DMS53 treated with DMSO at 0.1 percent for 48 hours (cell line): ENCODE data around the gene TIMM13.
"Not testable (repeated sequence)": the region's sequence is repeated elsewhere in the genome, so short reads cannot be mapped to it uniquely, and the experiment has no call there.

Source experiments
- DNase-seq: peaks from one replicate; lab custom pipeline; 2025; ENCODE audit not compliant: unreplicated experiment; lab: John Stamatoyannopoulos, UW

Gene TIMM13

GRCh38 chr19:2432131-2432848 is 4.9 kb upstream of the TIMM13 start:
- no peak for DNase-seq

DNA sequence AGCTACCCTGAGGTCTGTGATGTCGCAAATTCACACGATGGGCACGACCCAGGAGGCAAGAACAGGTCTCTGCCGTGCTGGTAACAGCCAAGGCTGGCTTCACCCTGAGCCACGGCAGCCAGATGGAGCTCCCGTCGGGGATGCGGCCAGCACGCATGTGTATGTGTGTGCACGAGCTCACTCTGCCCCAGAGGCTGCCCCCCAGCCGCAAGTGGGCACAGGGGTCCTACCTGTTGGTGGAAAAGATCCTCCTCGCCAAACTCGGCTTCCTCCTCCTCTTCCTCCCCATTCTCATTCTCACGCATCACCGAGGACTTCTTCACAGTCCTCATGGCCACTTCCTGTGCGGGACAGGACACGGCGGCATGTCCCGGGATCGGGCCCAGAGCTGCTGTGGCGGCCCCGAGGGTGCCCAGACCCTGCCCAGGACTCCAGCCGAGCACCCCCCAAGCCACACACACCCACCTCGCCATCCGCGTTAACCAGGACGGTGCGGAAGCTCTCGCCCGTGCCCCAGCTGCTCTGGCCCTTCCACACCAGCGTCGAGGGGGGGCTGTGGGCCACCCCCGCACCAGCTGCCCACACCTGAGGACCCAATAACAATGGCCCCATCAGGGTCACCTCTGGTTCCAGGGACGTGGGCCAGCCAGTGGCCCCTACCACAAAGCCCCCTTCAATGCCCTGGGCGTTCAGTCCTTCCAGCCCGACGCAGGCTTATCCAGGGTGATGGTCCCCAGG is 4.1 kb upstream of the TIMM13 start:
- DNase-seq: no peak

DNA sequence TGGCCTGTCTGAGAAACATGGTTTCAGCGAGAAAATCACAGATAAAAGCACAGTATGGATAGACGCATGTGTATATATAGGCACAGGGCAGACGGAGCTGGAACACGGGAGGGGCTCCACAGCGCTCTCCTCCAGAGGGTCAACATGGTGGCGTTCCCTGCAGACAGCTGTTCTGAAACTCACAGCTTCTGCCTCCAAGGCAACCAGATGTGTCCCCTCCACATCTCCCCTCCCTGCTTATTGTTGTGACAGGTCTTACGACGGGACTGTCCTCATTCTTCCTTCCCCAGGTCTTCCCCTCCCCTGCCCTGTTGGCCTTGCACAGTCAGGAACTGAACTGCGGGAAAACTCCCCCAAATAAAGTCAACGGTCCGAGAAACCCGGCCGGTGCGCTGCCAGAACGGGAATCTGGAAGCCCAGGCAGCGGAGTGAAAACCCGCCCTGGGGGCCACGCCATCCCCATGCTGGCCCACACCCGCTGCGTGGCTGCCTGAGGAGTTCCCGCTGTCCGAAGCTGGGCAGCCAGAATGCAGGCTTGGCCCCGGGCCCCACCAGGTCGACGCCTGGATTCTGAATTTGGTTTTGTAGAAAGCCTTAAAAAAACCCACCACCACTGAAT is 2.6 kb upstream of the TIMM13 start:
- DNase-seq: no peak

DNA sequence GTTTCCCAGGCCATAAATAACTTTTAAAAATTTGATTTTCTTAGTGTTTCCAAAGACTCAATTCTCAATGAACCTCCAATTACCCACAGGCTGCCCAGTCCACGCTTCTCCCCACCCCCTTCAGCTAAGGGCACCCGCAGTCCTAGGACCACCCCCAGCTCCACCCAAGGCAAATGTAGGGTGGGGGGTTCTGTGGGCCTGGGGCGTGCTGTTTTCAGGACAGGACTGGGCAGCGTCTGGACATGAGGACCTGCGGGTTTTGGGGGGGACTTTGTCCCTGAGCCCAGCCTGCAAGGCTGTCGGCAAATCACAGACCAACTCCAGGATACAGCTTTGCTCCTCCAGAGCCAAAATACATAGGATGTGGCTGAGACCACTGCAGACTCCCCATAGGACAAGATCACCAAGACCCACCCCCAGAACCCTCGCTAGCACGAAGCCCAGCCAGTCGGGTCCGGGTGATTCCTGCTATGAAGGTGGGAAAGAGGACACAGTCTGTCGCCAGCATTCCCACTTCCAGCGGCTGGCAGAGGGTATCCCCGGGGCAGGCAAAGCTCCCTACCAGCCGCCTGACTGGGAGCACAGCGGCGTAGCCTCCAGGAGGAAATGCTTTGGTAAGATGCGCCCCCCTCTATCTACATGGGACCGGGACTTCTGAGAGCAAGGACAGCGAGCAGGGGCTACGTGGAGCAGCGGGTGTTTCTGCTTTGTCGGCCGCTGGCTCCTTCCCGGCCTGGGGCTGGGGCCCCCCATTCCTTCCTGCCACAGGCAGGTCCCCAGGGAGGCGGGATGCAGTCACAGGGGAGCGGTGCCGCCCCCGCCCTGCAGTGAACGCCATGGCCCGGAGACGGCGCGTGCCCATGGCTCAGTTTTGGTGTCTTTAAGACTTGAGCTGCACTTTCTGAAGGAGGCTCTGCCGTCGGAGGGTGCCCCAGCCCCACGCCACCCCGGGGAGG is 1.6 kb upstream of the TIMM13 start:
- DNase-seq: no peak

GRCh38 chr19:2428321-2428690 is 920 bp upstream of the TIMM13 start:
- peak; percentile 28 for DNase-seq

GRCh38 chr19:2426611-2427428 is 566 bp downstream of the TIMM13 start:
- DNase-seq: no peak

GRCh38 chr19:2425622-2426581 is 1.5 kb downstream of the TIMM13 start:
- DNase-seq: no peak

- no peak for DNase-seq
Measured at GRCh38 chr19:2424686-2425621, 2.4 kb downstream of the TIMM13 start.

DNA sequence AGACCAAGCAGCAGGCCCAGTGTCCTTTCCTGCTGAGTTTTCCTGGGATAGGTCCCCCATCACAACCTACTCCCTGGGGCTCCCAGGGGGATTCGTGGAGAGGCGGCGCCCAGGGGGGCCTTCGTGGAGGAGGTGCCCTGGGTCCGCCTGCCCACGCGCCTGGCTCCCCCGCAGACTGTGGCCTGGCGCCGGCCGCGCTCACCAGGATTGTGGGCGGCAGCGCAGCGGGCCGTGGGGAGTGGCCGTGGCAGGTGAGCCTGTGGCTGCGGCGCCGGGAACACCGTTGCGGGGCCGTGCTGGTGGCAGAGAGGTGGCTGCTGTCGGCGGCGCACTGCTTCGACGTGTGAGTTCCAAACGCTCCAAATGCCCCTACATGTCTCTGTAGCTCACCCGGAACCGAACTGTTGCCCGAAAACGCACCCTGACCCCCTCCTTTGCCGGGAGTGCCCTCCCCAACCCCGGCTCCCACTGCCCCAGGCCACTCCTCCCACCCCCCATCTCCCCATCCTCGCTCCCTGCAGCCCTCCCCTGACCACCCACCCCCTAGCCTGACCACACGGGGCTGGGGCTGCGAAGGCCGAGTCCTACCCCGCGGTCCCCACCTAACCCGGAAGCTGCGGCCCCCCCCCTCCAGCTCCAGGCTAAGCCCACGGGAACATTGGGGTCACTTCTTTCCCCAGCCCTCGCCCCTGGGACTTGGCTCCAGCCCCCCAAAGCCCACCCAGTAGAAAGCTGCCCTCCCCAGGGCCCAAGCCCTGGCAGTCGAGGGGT is 3.3 kb downstream of the TIMM13 start:
- no peak for DNase-seq

DNA sequence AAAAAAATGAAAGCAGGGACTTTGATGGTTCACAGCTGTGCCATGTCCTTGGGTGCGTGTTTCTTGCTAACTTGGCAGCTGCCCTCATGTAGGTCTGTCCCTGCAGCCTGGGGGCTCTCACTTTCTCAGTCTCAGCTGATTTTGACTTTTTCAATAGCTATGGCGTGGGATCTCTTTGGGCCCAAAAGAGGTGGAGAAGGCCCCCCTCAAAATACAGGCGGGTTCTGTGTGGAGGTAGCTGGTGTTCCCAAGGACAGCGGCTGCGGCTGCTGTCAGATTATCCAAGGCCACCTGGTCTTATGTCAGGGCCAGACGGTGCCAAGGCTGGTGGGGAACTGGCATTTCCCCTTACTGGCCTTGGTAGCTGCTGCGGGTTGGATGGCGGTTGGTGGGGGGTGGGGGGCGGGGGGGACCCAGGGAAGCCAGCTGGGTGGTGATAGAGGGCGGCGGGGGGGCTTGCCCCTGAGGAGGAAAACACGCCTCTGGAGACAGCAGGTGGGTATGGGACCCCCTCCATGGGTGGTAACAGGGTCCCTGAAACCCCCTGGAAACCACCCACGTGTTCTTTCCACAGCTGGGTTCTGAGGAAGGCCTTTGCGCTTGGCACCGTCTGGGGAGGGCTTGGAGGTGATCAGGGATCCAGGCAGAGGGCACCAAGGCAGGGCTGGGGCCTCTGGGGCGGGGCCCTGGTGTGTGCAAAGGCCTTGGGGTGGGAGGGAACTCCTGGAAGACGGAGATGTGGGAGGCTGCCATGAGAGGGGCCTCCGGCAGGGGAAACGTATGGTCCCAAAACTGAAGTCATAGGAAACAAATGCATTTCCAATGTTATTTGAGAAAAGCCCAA is 4.1 kb downstream of the TIMM13 start:
- no peak for DNase-seq

- DNase-seq: no peak
Measured at GRCh38 chr19:2421581-2422306, 5.6 kb downstream of the TIMM13 start.

DNA sequence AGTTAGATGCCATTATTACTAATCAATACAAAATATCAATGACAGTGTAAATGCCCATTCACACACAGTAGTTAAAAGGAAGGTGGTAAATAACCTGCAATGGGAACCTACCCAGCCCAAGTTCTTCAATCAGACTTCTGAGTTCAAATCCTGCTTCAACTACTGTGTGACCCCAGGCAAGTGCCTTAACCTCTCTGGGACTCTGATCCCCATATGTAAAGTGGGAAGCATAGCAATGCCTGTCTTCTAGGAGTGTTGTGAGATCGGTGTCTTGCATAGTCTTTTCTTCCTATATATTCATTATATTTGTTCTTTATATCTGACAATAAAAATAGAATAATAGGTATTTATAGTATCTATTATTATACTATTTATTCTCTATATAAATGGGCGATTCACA is 6.9 kb downstream of the TIMM13 start:
- DNase-seq: no peak

DNA sequence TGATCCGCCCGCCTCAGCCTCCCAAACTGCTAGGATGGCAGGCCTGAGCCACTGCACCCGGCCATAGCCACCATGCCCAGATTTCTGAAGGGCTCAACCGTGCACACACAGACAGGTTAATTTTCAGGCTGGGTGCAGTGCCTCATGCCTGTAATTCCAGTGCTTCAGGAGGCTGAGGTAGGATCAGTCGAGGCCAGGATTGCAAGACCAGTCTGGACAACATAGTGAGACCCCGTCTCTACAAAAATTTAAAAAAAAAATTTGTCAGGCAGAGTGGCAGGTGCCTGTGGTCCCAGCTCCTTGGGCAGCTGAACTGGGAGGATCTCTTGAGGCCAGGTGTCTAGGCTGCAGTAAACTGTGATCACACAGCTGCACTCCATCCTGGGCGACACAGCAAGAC is 7.6 kb downstream of the TIMM13 start:
- no peak for DNase-seq

DNA sequence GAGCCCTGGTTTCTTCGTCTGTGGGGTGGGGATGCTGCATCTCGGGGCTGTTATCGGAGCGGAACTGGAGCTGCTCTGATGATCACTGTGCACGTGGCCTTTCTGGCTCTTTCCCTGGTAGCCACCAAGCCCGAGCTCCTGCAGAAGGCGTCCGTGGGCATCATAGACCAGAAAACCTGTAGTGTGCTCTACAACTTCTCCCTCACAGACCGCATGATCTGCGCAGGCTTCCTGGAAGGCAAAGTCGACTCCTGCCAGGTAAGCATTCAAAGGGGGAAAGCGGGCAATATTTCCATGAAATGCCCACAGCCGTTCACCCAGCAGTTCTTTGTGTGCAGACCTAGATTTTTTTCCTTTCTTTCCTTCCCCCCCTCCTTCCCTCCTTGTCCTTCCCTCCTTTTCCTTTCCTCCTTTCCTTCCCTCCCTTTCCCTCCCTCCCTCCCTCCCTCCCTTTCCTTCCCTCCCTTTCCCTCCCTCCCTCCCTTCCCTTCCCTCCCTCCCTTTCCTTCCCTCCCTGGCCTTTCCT is 9.4 kb downstream of the TIMM13 start:
- DNase-seq: no peak

DNA sequence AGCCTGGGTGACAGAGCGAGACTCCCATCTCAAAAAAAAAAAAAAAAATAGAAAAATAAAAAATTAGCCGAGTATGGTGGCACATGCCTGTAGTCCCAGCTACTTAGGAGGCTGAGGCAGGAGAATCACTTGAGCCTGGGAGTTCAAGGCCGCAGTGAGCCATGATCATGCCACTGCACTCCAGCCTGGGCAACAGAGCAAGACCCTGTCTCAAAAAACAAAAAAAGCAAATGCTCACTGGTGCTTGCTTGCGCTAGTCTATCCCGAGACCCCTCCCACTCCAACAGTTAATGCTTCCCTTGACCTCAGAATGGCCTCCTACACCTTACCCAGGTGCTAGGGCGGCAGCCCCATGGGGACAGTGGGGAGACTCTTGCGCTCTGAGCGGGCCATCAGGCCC is 9.9 kb downstream of the TIMM13 start:
- not testable (repeated sequence) for DNase-seq
